HCT116 (cell line): ENCODE data around the gene ESR1.

Experiments used
- EGR1 ChIP-seq: IDR thresholded peaks from 2 replicates; pipeline ENCODE4 v1.6.1; 2012; ENCODE audit warnings: low read depth
- ELF1 ChIP-seq: IDR thresholded peaks from 2 replicates; pipeline ENCODE4 v1.6.1; 2012; ENCODE audit warnings: low read depth, borderline replicate concordance
- EZH2 ChIP-seq: fragments of 200-600 bp; sonication (generic); IDR thresholded peaks from 2 replicates; pipeline ENCODE4 v1.6.1; 2017; ENCODE audit warnings: antibody characterized with exemption, mixed run types
- EZH2phosphoT487 ChIP-seq: fragments of 200-600 bp; IDR thresholded peaks from 2 replicates; pipeline ENCODE4 v1.6.1; 2018; ENCODE audit warnings: antibody characterized with exemption, borderline replicate concordance
- POLR2A ChIP-seq: IDR thresholded peaks from 2 replicates; pipeline ENCODE4 v1.7.0; 2011; ENCODE audit warnings: borderline replicate concordance; ENCODE audit not compliant: insufficient read depth, insufficient read length; ENCODE audit errors: extremely low read depth
- RAD21 ChIP-seq: IDR thresholded peaks from 2 replicates; pipeline ENCODE4 v1.6.1; 2012; ENCODE audit warnings: low read depth, mild to moderate bottlenecking
- SRF ChIP-seq: IDR thresholded peaks from 2 replicates; pipeline ENCODE4 v1.6.1; 2012; ENCODE audit warnings: low read depth
- TCF7L2 ChIP-seq: IDR thresholded peaks from 2 replicates; pipeline ENCODE4 v1.7.0; 2011; ENCODE audit warnings: borderline replicate concordance, inconsistent platforms; ENCODE audit not compliant: insufficient read depth, insufficient read length; ENCODE audit errors: extremely low read depth
- YY1 ChIP-seq: IDR thresholded peaks from 2 replicates; pipeline ENCODE4 v1.6.1; 2011; ENCODE audit warnings: low read length, low read depth, moderate library complexity, mild to moderate bottlenecking; ENCODE audit not compliant: insufficient replicate concordance; ENCODE audit errors: extremely low read depth
- ZNF274 ChIP-seq: fragments of 200-500 bp; sonication (Bioruptor generic); IDR thresholded peaks from 2 replicates; pipeline ENCODE4 v1.6.1; 2014; ENCODE audit warnings: mild to moderate bottlenecking, low read depth, low read length, inconsistent platforms
- TF ChIP-seq, protein P1 (sequence below), 3 experiments: fragments of 200-600 bp in 1 of 3; sonication (generic) in 1 of 3; IDR thresholded peaks in 2 of 3; conservative IDR thresholded peaks in 1 of 3; 2 replicates each; pipeline ENCODE4 v1.5.1; 2012 to 2017; ENCODE audit warnings: low read depth in 2 of 3, low read length in 2 of 3, antibody characterized with exemption in 1 of 3, borderline replicate concordance in 1 of 3, control low read depth in 1 of 3, mild to moderate bottlenecking in 1 of 3, mixed read lengths in 1 of 3, mixed run types in 1 of 3, moderate library complexity in 1 of 3; ENCODE audit not compliant: insufficient read depth in 1 of 3

DNA sequence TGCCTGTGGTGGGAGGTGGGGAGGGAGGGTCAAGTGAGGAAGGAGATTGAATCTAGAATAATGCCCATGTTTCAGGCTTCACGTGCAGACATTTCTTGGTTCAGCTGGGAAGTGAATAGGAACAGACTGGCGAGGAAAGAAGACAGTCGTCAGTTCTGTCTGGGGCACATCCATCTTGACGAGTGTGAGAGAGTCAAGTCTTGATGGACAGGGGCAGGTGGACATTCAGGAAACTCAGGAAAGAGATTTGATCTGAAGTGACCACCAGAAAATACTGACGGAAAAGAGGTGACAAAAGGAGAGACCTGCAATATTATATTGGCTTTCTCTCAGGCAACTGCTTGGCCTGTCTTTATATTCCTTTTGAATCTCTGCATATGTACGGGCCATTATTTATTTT, 68.6 kb downstream of the ESR1 start:
- TF ChIP-seq POLR2A (no peak), EGR1 (no peak), SRF (no peak), ELF1 (no peak), ZNF274 (no peak), YY1 (no peak), EZH2phosphoT487 (no peak), EZH2 (no peak), RAD21 (no peak), TCF7L2 (no peak)
- TF ChIP-seq, protein P1, sequence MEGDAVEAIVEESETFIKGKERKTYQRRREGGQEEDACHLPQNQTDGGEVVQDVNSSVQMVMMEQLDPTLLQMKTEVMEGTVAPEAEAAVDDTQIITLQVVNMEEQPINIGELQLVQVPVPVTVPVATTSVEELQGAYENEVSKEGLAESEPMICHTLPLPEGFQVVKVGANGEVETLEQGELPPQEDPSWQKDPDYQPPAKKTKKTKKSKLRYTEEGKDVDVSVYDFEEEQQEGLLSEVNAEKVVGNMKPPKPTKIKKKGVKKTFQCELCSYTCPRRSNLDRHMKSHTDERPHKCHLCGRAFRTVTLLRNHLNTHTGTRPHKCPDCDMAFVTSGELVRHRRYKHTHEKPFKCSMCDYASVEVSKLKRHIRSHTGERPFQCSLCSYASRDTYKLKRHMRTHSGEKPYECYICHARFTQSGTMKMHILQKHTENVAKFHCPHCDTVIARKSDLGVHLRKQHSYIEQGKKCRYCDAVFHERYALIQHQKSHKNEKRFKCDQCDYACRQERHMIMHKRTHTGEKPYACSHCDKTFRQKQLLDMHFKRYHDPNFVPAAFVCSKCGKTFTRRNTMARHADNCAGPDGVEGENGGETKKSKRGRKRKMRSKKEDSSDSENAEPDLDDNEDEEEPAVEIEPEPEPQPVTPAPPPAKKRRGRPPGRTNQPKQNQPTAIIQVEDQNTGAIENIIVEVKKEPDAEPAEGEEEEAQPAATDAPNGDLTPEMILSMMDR (IDR thresholded peaks at IDR 0.05 in 2 of 3, conservative IDR thresholded peaks at IDR 0.05 in 1 of 3; ENCODE audit: borderline replicate concordance in 1 of 3, insufficient read depth in 1 of 3, low read depth in 2 of 3, low read length in 2 of 3) = no peak
